H9 (cell line): ENCODE data around the gene SLC48A1. TPM values are rescaled to one million over a fixed set of nuclear protein-coding genes. Genes with fewer than 3 reads are reported as not detected.
A peak's percentile ranks its signal among the peaks of the same experiment; 100 is the strongest.

Source experiments
- DNase-seq: peaks from one replicate; pipeline ENCODE4 v3.0.0-alpha.2; 2017
- H2AFZ ChIP-seq: one replicate; pipeline ENCODE4 v1.6.1; 2013; ENCODE audit warnings: mild to moderate bottlenecking, low read length, control low read depth, moderate library complexity
- H2AK5ac ChIP-seq: 2 replicates; pipeline ENCODE4 v1.6.1; 2013; ENCODE audit warnings: low read length, control low read depth, mixed read lengths; ENCODE audit not compliant: insufficient read length
- H2BK120ac ChIP-seq: one replicate; pipeline ENCODE4 v1.6.1; 2013; ENCODE audit warnings: low read depth, mild to moderate bottlenecking, low read length, control low read depth, inconsistent platforms; ENCODE audit not compliant: poor library complexity, severe bottlenecking
- H2BK12ac ChIP-seq: 2 replicates; pipeline ENCODE4 v1.6.1; 2013; ENCODE audit warnings: low read length, control low read depth, mixed read lengths, low read depth; ENCODE audit not compliant: insufficient read length
- H2BK15ac ChIP-seq: 2 replicates; pipeline ENCODE4 v1.6.1; 2013; ENCODE audit warnings: low read depth, low read length, control low read depth
- H2BK20ac ChIP-seq: one replicate; pipeline ENCODE4 v1.6.1; 2013; ENCODE audit warnings: low read depth, mild to moderate bottlenecking, low read length, control low read depth, inconsistent platforms; ENCODE audit not compliant: poor library complexity, severe bottlenecking
- H2BK5ac ChIP-seq: 2 replicates; pipeline ENCODE4 v1.6.1; 2013; ENCODE audit warnings: low read length, control low read depth, mixed read lengths; ENCODE audit not compliant: insufficient read length
- H3K14ac ChIP-seq: 2 replicates; pipeline ENCODE4 v1.6.1; 2013; ENCODE audit warnings: low read length, control low read depth; ENCODE audit not compliant: insufficient read depth
- H3K18ac ChIP-seq: 2 replicates; pipeline ENCODE4 v1.6.1; 2013; ENCODE audit warnings: low read depth, mild to moderate bottlenecking, mixed read lengths, low read length, control low read depth; ENCODE audit not compliant: insufficient read length
- H3K23ac ChIP-seq: 2 replicates; pipeline ENCODE4 v1.6.1; 2013; ENCODE audit warnings: low read length, control low read depth, mixed read lengths, low read depth; ENCODE audit not compliant: insufficient read length
- H3K23me2 ChIP-seq: 2 replicates; pipeline ENCODE4 v1.6.1; 2013; ENCODE audit warnings: low read depth, mild to moderate bottlenecking, mixed read lengths, low read length, control low read depth; ENCODE audit not compliant: insufficient read length, poor library complexity, severe bottlenecking
- H3K27ac ChIP-seq: 2 replicates; pipeline ENCODE4 v1.5.1; 2013; ENCODE audit warnings: low read length, control low read depth, mixed read lengths, low read depth; ENCODE audit not compliant: insufficient read length
- H3K27me3 ChIP-seq: 2 replicates; pipeline ENCODE4 v1.6.1; 2013; ENCODE audit warnings: low read length, control low read depth, inconsistent platforms; ENCODE audit not compliant: insufficient read depth
- H3K4ac ChIP-seq: 2 replicates; pipeline ENCODE4 v1.6.1; 2013; ENCODE audit warnings: low read depth, mild to moderate bottlenecking, control low read depth, inconsistent platforms, low read length, moderate library complexity
- H3K4me1 ChIP-seq: 2 replicates; pipeline ENCODE4 v1.6.1; 2013; ENCODE audit warnings: low read length, control low read depth, inconsistent platforms; ENCODE audit not compliant: insufficient read depth
- H3K4me2 ChIP-seq: 2 replicates; pipeline ENCODE4 v1.6.1; 2013; ENCODE audit warnings: low read length, control low read depth, mixed read lengths; ENCODE audit not compliant: insufficient read length, insufficient read depth
- H3K56ac ChIP-seq: 2 replicates; pipeline ENCODE4 v1.6.1; 2013; ENCODE audit warnings: low read depth, mild to moderate bottlenecking, mixed read lengths, low read length, control low read depth; ENCODE audit not compliant: insufficient read length
- H3K79me1 ChIP-seq: 2 replicates; pipeline ENCODE4 v1.6.1; 2013; ENCODE audit warnings: low read depth, mild to moderate bottlenecking, moderate library complexity, low read length, control low read depth, inconsistent platforms; ENCODE audit not compliant: insufficient read depth, poor library complexity, severe bottlenecking
- H3K79me2 ChIP-seq: 2 replicates; pipeline ENCODE4 v1.6.1; 2013; ENCODE audit warnings: low read length, control low read depth, inconsistent platforms; ENCODE audit not compliant: insufficient read depth
- H3K9ac ChIP-seq: 2 replicates; pipeline ENCODE4 v1.6.1; 2013; ENCODE audit warnings: low read length, control low read depth, mixed read lengths; ENCODE audit not compliant: insufficient read length; ENCODE audit errors: extremely low read depth
- H3K9me3 ChIP-seq: one replicate; pipeline ENCODE4 v1.6.1; 2013; ENCODE audit warnings: low read depth, low read length, inconsistent platforms; ENCODE audit not compliant: control insufficient read depth
- H3T11ph ChIP-seq: one replicate; pipeline ENCODE4 v1.6.1; 2013; ENCODE audit warnings: mild to moderate bottlenecking, low read length, control low read depth, inconsistent platforms
- H4K20me1 ChIP-seq: one replicate; pipeline ENCODE4 v1.6.1; 2013; ENCODE audit not compliant: control insufficient read depth, insufficient read length, insufficient read depth
- H4K5ac ChIP-seq: 2 replicates; pipeline ENCODE4 v1.6.1; 2013; ENCODE audit warnings: low read depth, mild to moderate bottlenecking, mixed read lengths, low read length, control low read depth; ENCODE audit not compliant: insufficient read length
- H4K8ac ChIP-seq: replicated peaks from 2 replicates; pipeline ENCODE4 v1.6.1; 2013; ENCODE audit warnings: low read length, control low read depth, mixed read lengths, low read depth; ENCODE audit not compliant: insufficient read length
- H4K91ac ChIP-seq: 2 replicates; pipeline ENCODE4 v1.6.1; 2013; ENCODE audit warnings: low read depth, mild to moderate bottlenecking, moderate library complexity, mixed read lengths, low read length, control low read depth; ENCODE audit not compliant: insufficient read length
- H3K27ac Mint-ChIP-seq, 3 experiments: 2 replicates in 2 of 3; 3 replicates in 1 of 3; pipeline ENCODE4 v1.8.0; 2020 to 2021; ENCODE audit warnings: mixed read lengths in 3 of 3, mild to moderate bottlenecking in 1 of 3, moderate library complexity in 1 of 3
- H3K27me3 Mint-ChIP-seq: 2 replicates; pipeline ENCODE4 v1.8.0; 2021; ENCODE audit warnings: low read depth, mild to moderate bottlenecking, moderate library complexity, mixed read lengths
- H3K36me3 Mint-ChIP-seq, 3 experiments: 2 replicates in 2 of 3; 3 replicates in 1 of 3; pipeline ENCODE4 v1.8.0; 2020 to 2021; ENCODE audit warnings: low read depth in 3 of 3, mixed read lengths in 3 of 3; ENCODE audit not compliant: insufficient read depth in 1 of 3
- H3K4me1 Mint-ChIP-seq, 2 experiments: 2 replicates each; pipeline ENCODE4 v1.8.0; 2020; ENCODE audit warnings: mixed read lengths in 2 of 2
- H3K4me3 Mint-ChIP-seq, 2 experiments: 2 replicates in 1 of 2; 3 replicates in 1 of 2; pipeline ENCODE4 v1.8.0; 2020 to 2021; ENCODE audit warnings: mild to moderate bottlenecking in 2 of 2, mixed read lengths in 2 of 2, moderate library complexity in 1 of 2
- H3K9me3 Mint-ChIP-seq, 2 experiments: 2 replicates in 1 of 2; 3 replicates in 1 of 2; pipeline ENCODE4 v1.8.0; 2020; ENCODE audit warnings: mild to moderate bottlenecking in 2 of 2, mixed read lengths in 2 of 2, moderate library complexity in 1 of 2
- WGBS: extraction: QIAGEN DNeasy Blood & Tissue Kit; methylation state at CpG from one replicate; pipeline ENCODE4 v1.1.7; 2013; ENCODE audit warnings: missing lambda C conversion rate, low lambda C conversion rate, mixed read lengths; ENCODE audit not compliant: insufficient read length; ENCODE audit errors: extremely low coverage; 5-methylcytosine and 5-hydroxymethylcytosine counted together
- total RNA-seq: library from RNA; stranded (reverse); gene quantifications from 2 replicates; pipeline ENCODE4 v1.2.1, GENCODE V29; 2021
- TF ChIP-seq, protein P1 (sequence below): fragments of 200-600 bp; sonication (generic); conservative IDR thresholded peaks from 3 replicates; pipeline ENCODE4 v1.8.0; 2021; ENCODE audit warnings: antibody characterized with exemption, mild to moderate bottlenecking

The SLC48A1 gene
- total RNA-seq, 1 experiment from 2014 or later = 10.6 TPM

DNA sequence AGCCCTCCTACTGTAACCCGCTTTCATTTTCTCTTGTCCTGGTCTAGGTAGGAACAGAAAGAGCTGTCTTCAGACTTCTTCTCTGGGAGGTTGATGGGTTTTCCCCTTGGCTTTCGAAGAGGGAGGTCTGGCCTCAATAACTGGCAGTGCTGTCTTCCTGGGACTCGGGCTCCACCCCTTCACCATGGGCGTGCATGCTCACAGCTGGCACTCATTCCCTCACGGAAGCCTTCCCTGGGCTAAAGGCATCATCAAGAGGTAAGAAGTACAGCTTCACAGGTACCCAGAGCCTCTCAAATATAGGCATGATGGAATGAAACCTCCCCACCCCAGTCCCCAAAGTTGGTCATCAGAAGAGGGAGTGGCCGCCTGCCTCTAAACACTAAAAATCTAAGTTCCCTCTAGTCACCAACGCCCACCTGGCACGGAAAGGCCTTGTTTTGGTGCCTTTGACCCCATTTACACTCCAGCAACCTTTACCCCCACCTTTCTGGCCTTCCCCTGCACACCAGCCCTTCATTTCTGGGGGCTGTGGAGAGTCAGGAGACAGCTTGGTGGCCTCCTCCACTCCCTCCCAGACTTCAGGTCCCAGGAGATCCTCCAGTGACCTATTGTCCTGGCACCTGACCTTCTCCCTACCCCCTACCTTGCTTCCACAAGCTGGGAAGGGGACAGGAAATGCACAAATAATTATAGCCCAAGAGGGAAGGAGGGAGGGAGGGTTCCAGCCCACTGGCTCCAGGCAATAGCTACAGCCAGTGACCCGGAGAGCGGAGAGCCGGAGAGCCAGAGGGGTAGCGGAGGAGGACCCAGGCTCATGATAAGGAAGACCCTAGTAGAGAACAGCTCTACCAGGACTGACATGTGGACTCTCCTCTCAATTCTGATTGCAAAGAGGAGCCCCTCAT, 17.1 kb upstream of the SLC48A1 start:
- no peak overlapping the region for H3K18ac ChIP-seq
- no peak overlapping the region; the same call in 1 of the 2 replicates for H3K14ac ChIP-seq
- no peak overlapping the region for H2BK12ac ChIP-seq
- no peak overlapping the region for H3T11ph ChIP-seq
- no peaks in the 10 kb centered on the region for H4K20me1 ChIP-seq
- H3K4me1 ChIP-seq = peaks cover 25% of the 10 kb centered on the region
- H3K9me3 ChIP-seq = no peaks in the 10 kb centered on the region
- no peaks in the 10 kb centered on the region for H3K27me3 ChIP-seq
- no peak overlapping the region for H2AK5ac ChIP-seq
- TF ChIP-seq, protein P1, sequence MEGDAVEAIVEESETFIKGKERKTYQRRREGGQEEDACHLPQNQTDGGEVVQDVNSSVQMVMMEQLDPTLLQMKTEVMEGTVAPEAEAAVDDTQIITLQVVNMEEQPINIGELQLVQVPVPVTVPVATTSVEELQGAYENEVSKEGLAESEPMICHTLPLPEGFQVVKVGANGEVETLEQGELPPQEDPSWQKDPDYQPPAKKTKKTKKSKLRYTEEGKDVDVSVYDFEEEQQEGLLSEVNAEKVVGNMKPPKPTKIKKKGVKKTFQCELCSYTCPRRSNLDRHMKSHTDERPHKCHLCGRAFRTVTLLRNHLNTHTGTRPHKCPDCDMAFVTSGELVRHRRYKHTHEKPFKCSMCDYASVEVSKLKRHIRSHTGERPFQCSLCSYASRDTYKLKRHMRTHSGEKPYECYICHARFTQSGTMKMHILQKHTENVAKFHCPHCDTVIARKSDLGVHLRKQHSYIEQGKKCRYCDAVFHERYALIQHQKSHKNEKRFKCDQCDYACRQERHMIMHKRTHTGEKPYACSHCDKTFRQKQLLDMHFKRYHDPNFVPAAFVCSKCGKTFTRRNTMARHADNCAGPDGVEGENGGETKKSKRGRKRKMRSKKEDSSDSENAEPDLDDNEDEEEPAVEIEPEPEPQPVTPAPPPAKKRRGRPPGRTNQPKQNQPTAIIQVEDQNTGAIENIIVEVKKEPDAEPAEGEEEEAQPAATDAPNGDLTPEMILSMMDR = no peak
- Mint-ChIP-seq H3K4me3 (0 out of 5 replicates have a peak overlapping the region, but pooled peaks of 1 of the 2 experiments have one; percentile 0), H3K27me3 (no peaks in the 10 kb centered on the region; the same call in none of the 2 replicates), H3K9me3 (no peaks in the 10 kb centered on the region), H3K4me1 (peaks cover 25 to 34% of the 10 kb centered on the region in 2 experiments), H3K36me3 (peaks cover 0 to 4% (median 0%) of the 10 kb centered on the region in 3 experiments; a peak in 3 of 7 replicates), H3K27ac (peak overlapping the region in 2 of 3 experiments; percentile 29 to 40; a peak in 1 of 7 replicates)
- H3K9ac ChIP-seq = no peak overlapping the region
- no peak for DNase-seq
- H3K27ac ChIP-seq = no peak overlapping the region
- no peak overlapping the region for H2BK120ac ChIP-seq
- H3K23me2 ChIP-seq = peaks cover 3% of the 10 kb centered on the region
- no peak overlapping the region for H3K23ac ChIP-seq
- WGBS = no CpG with 5 or more reads among the region's 12 CpGs
- H3K79me1 ChIP-seq = no peaks in the 10 kb centered on the region
- no peak overlapping the region for H2BK20ac ChIP-seq
- no peak overlapping the region for H2BK5ac ChIP-seq
- no peak overlapping the region for H2BK15ac ChIP-seq
- no peak overlapping the region for H3K4me2 ChIP-seq
- no peak overlapping the region for H3K56ac ChIP-seq
- no peak overlapping the region for H4K91ac ChIP-seq
- H2AFZ ChIP-seq = no peak overlapping the region
- H4K5ac ChIP-seq = no peak overlapping the region
- no peak overlapping the region for H3K4ac ChIP-seq
- H3K79me2 ChIP-seq = no peaks in the 10 kb centered on the region
- no peak overlapping the region for H4K8ac ChIP-seq
